ENCODE results near the gene IKZF1. TPM values are rescaled to one million over a fixed set of nuclear protein-coding genes. Genes with fewer than 3 reads are reported as not detected.

IKZF1 gene
- total RNA-seq, 1 donor from 2014 or later, result 44.9 TPM

GRCh38 chr7:50423860-50424259 lies 119.3 kb downstream of the IKZF1 start:
- H3K27ac ChIP-seq, result no peak overlapping the region
- no peaks in the 10 kb centered on the region for H3K9me3 ChIP-seq
- intact Hi-C loops (cut with DNase I), result no loop called here
- H3K4me1 ChIP-seq, result no peaks in the 10 kb centered on the region
- no peak for DNase-seq (ENCODE audit: extremely low spot score in 2 of 2)
- H3K4me3 ChIP-seq, result no peak overlapping the region
- no peak for TF ChIP-seq POLR2A (IDR thresholded peaks at IDR 0.05)
- no peak for TF ChIP-seq POLR2AphosphoS5 (IDR thresholded peaks at IDR 0.05; ENCODE audit: insufficient read depth in 1 of 2, low read depth in 1 of 2)
- TF ChIP-seq, protein P1, sequence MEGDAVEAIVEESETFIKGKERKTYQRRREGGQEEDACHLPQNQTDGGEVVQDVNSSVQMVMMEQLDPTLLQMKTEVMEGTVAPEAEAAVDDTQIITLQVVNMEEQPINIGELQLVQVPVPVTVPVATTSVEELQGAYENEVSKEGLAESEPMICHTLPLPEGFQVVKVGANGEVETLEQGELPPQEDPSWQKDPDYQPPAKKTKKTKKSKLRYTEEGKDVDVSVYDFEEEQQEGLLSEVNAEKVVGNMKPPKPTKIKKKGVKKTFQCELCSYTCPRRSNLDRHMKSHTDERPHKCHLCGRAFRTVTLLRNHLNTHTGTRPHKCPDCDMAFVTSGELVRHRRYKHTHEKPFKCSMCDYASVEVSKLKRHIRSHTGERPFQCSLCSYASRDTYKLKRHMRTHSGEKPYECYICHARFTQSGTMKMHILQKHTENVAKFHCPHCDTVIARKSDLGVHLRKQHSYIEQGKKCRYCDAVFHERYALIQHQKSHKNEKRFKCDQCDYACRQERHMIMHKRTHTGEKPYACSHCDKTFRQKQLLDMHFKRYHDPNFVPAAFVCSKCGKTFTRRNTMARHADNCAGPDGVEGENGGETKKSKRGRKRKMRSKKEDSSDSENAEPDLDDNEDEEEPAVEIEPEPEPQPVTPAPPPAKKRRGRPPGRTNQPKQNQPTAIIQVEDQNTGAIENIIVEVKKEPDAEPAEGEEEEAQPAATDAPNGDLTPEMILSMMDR (IDR thresholded peaks at IDR 0.05), result no peak
- H3K27me3 ChIP-seq, result no peaks in the 10 kb centered on the region
- H3K36me3 ChIP-seq, result no peaks in the 10 kb centered on the region

DNA sequence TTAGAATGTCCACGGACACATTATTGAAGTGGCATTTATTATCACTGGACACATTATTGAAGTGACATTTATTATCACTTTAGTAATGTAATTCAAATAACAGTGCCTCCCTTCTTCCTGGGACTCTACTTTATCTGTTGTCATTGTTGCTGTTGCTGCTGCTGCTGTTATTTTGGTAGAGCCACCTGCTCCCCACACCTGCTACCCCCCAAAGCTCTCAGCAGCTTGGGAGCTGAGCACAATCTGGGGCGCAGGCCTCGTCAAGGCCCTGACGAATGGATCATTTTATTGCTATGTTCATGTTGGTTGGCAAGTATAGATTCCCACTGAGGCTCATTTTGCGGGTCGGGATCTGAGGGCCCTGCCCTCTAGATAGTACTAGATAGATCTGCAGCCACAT lies 120.8 kb downstream of the IKZF1 start:
- H3K27ac ChIP-seq, result no peak overlapping the region
- no peak overlapping the region for H3K4me3 ChIP-seq
- H3K36me3 ChIP-seq, result no peaks in the 10 kb centered on the region
- DNase-seq (ENCODE audit: extremely low spot score in 2 of 2), result no peak
- no peaks in the 10 kb centered on the region for H3K9me3 ChIP-seq
- no peaks in the 10 kb centered on the region for H3K4me1 ChIP-seq
- H3K27me3 ChIP-seq, result no peaks in the 10 kb centered on the region
- TF ChIP-seq, protein P1 (IDR thresholded peaks at IDR 0.05), result no peak
- TF ChIP-seq POLR2A (IDR thresholded peaks at IDR 0.05) (no peak), POLR2AphosphoS5 (IDR thresholded peaks at IDR 0.05; ENCODE audit: insufficient read depth in 1 of 2, low read depth in 1 of 2) (no peak)
- intact Hi-C loops (cut with DNase I), result no loop called here

DNA sequence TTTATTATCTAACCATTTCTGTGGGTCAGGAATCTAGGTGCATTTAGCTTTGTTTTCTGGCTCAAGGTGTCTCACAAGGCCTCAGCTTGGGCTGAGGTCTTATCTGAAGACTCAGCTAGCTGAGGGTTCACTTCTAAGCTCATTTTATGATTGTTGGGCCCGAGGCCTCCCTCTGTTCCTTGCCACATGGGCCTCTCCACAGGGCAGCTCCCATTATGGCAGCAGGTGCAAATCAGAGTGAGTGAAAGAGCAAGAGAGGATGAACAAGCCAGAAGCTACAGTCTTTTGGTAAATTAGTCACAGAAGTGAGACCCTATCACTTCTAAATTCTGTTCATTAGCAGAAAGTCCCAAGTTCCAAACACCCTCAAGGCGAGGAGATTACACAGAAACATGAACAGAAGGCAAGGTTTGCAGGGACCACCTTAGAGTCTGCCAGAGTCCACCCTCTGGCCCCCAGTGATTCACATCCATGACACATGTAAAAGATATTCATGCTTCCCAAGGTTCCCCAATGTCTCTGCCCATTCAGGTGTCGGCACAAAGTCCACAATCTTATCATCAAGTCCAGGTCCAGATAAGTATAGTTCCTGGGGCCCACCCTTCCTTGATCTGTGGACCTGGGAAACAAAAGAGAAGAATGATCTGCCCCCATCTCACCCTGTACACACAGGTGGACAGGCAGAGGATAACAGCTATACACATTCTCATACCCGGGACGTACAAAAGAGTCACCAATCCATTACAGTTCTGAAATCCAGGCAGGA lies 121.9 kb downstream of the IKZF1 start:
- Histone ChIP-seq H3K27me3 (no peaks in the 10 kb centered on the region), H3K4me3 (no peak overlapping the region), H3K27ac (no peak overlapping the region), H3K4me1 (no peaks in the 10 kb centered on the region), H3K9me3 (no peaks in the 10 kb centered on the region), H3K36me3 (no peaks in the 10 kb centered on the region)
- no peak for TF ChIP-seq POLR2AphosphoS5 (IDR thresholded peaks at IDR 0.05; ENCODE audit: insufficient read depth in 1 of 2, low read depth in 1 of 2)
- TF ChIP-seq POLR2A (IDR thresholded peaks at IDR 0.05), result no peak
- TF ChIP-seq, protein P1 (IDR thresholded peaks at IDR 0.05), result no peak
- intact Hi-C loops (cut with DNase I), result no loop called here
- DNase-seq (ENCODE audit: extremely low spot score in 2 of 2), result no peak

GRCh38 chr7:50427518-50427917 lies 123.0 kb downstream of the IKZF1 start:
- Histone ChIP-seq H3K27me3 (no peaks in the 10 kb centered on the region), H3K9me3 (no peaks in the 10 kb centered on the region), H3K36me3 (no peaks in the 10 kb centered on the region), H3K27ac (no peak overlapping the region), H3K4me1 (no peaks in the 10 kb centered on the region), H3K4me3 (no peak overlapping the region)
- DNase-seq (ENCODE audit: extremely low spot score in 2 of 2), result no peak
- TF ChIP-seq, protein P1 (IDR thresholded peaks at IDR 0.05), result no peak
- no peak for TF ChIP-seq POLR2A (IDR thresholded peaks at IDR 0.05)
- no peak for TF ChIP-seq POLR2AphosphoS5 (IDR thresholded peaks at IDR 0.05; ENCODE audit: insufficient read depth in 1 of 2, low read depth in 1 of 2)
- intact Hi-C loops (cut with DNase I), result no loop called here

- DNase-seq (ENCODE audit: extremely low spot score in 2 of 2), result no peak
- TF ChIP-seq, protein P1 (IDR thresholded peaks at IDR 0.05), result no peak
- no peak for TF ChIP-seq POLR2AphosphoS5 (IDR thresholded peaks at IDR 0.05; ENCODE audit: insufficient read depth in 1 of 2, low read depth in 1 of 2)
- TF ChIP-seq POLR2A (IDR thresholded peaks at IDR 0.05), result no peak
- H3K27ac ChIP-seq, result no peak overlapping the region
Observed at GRCh38 chr7:50428911-50429310, 124.4 kb downstream of the IKZF1 start.

More at GRCh38 chr7:50428911-50429310, 124.4 kb downstream of the IKZF1 start:
- intact Hi-C loops (cut with DNase I), result no loop called here
- H3K4me3 ChIP-seq, result no peak overlapping the region
- H3K27me3 ChIP-seq, result no peaks in the 10 kb centered on the region
- no peaks in the 10 kb centered on the region for H3K36me3 ChIP-seq
- H3K4me1 ChIP-seq, result no peaks in the 10 kb centered on the region
- H3K9me3 ChIP-seq, result no peaks in the 10 kb centered on the region
